Measurements from ENCODE around the gene FRMD7. TPM values are rescaled to one million over a fixed set of nuclear protein-coding genes. Genes with fewer than 3 reads are reported as not detected.
A peak's percentile ranks its signal among the peaks of the same experiment; 100 is the strongest.
"Not testable (repeated sequence)": the region's sequence is repeated elsewhere in the genome, so short reads cannot be mapped to it uniquely, and the experiment has no call there.

Gene FRMD7
- total RNA-seq, 1 donor from 2014 or later: not detected

GRCh38 chrX:132114607-132115006, 13.2 kb downstream of the FRMD7 start:
- H3K36me3 ChIP-seq: no peaks in the 10 kb centered on the region
- DNase-seq (ENCODE audit: low spot score in 2 of 2): no peak
- H3K4me1 ChIP-seq: no peaks in the 10 kb centered on the region
- no peak overlapping the region for H3K27ac ChIP-seq
- TF ChIP-seq CTCF (IDR thresholded peaks at IDR 0.05): no peak
- H3K4me3 ChIP-seq: no peak overlapping the region
- H3K27me3 ChIP-seq: no peaks in the 10 kb centered on the region
- no peaks in the 10 kb centered on the region for H3K9me3 ChIP-seq
- intact Hi-C loops (cut with DNase I): no loop called here

DNA sequence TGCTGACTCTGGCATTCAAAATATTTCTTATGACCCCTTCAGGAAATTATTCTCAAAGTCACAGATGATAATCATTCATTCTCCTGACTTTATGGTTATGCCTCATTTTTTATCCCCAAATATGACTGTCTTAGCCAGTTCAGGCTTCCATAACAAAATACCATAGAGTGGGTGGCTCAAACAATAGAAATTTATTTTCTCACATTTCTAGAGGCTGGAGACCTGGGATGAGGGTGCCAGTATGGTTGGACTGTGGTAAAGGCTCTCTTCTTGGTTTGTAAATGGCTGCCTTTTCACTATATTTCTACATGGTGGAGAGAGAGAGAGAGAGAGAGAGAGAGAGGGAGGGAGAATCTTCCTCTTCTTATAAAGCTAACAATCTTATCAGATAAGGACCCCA, 20.5 kb downstream of the FRMD7 start:
- Histone ChIP-seq H3K4me3 (no peak overlapping the region), H3K27ac (peak overlapping the region; percentile 5 to 13), H3K9me3 (no peaks in the 10 kb centered on the region), H3K36me3 (no peaks in the 10 kb centered on the region), H3K4me1 (peaks cover 0 to 3% of the 10 kb centered on the region in 2 donors), H3K27me3 (no peaks in the 10 kb centered on the region)
- no peak for TF ChIP-seq CTCF (IDR thresholded peaks at IDR 0.05)
- DNase-seq (ENCODE audit: low spot score in 2 of 2): no peak
- intact Hi-C loops (cut with DNase I): no loop called here

DNA sequence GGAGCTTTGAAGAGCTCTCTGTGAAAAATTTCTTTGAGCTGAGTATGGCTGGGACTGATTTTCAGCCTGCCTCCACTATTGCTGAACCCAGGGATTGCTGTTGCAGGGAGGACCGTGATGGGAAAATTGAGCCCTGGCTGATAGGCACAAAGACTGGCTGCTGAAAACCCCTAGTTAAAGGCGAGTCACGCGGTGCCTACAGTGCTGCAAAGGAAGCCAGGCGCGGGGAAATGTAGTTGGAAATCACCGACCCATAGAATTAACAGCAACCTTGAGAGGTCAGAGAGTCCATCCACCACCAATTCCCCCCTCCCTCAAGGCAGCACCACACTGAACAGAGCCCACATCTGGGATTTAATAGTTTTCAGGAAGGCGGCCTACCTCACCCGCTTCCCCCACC, 26.0 kb downstream of the FRMD7 start:
- TF ChIP-seq CTCF (IDR thresholded peaks at IDR 0.05): no peak
- intact Hi-C loops (cut with DNase I): no loop called here
- Histone ChIP-seq H3K4me3 (no peak overlapping the region), H3K36me3 (no peaks in the 10 kb centered on the region), H3K27me3 (no peaks in the 10 kb centered on the region), H3K27ac (peak overlapping the region; percentile 14 to 49), H3K9me3 (no peaks in the 10 kb centered on the region), H3K4me1 (peaks cover 0 to 3% of the 10 kb centered on the region in 2 donors)
- no peak for DNase-seq (ENCODE audit: low spot score in 2 of 2)

DNA sequence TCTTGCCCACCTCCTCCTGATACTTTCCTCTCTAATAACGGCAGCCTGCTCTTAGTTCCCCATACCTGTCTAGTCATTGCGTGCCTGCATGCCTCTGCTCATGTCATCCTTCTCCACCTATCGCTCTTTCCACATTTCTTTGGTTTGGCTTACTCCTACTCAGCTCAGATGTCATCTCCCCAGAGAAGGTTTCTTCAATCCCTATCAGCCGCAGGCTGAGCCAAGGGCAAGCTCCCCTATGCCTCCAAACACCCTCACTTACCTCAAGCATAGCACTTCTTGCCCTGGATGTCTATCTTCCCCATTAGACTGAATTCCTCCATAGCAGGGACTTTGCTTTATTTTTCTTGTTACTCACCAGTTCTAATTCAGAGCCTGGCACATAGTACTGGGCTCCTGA, 26.6 kb downstream of the FRMD7 start:
- intact Hi-C loops (cut with DNase I): no loop called here
- no peak for TF ChIP-seq CTCF (IDR thresholded peaks at IDR 0.05)
- Histone ChIP-seq H3K27me3 (no peaks in the 10 kb centered on the region), H3K4me3 (no peak overlapping the region), H3K4me1 (peaks cover 0 to 3% of the 10 kb centered on the region in 2 donors), H3K9me3 (no peaks in the 10 kb centered on the region), H3K27ac (peak overlapping the region in 1 of 2 donors; percentile 19), H3K36me3 (no peaks in the 10 kb centered on the region)
- DNase-seq (ENCODE audit: low spot score in 2 of 2): no peak

DNA sequence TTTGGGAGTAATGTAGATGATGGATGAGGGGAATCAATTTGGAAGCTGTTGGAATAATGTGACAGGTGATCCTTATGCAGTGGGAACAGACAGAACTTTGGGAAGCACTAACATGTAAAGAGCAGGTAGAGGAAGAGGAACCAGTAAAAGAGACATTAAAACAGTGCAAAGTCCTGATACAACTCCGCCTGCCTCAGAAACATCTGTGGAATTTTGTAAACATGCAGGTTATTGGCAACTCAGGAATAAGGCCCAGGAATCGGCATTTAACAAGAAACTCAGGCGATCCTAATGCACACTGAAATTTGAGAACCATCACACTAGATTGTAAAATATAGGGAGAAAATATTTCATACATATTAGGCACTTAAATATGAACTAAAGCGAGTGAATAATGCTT, 29.1 kb downstream of the FRMD7 start:
- intact Hi-C loops (cut with DNase I); H3K36me3 ChIP-seq: not testable (repeated sequence)

GRCh38 chrX:132094164-132094563, 33.7 kb downstream of the FRMD7 start:
- intact Hi-C loops (cut with DNase I): no loop called here
- DNase-seq (ENCODE audit: low spot score in 2 of 2): no peak
- Histone ChIP-seq H3K4me3 (no peak overlapping the region), H3K4me1 (no peaks in the 10 kb centered on the region), H3K36me3 (no peaks in the 10 kb centered on the region), H3K27ac (no peak overlapping the region), H3K9me3 (no peaks in the 10 kb centered on the region), H3K27me3 (no peaks in the 10 kb centered on the region)
- TF ChIP-seq CTCF (IDR thresholded peaks at IDR 0.05): no peak

More for the DNA sequence above, 29.1 kb downstream of the FRMD7 start:
- not testable (repeated sequence) for DNase-seq (ENCODE audit: low spot score in 2 of 2); H3K4me1 ChIP-seq; H3K27me3 ChIP-seq; H3K27ac ChIP-seq; H3K4me3 ChIP-seq; H3K9me3 ChIP-seq

Measured in ascending aorta (tissue), 2 donors.